ENCODE data around the gene MEGF8.

Gene MEGF8

GRCh38 chr19:42283188-42284065 lies 42.0 kb upstream of the MEGF8 start:
- Mint-ChIP-seq H3K27me3 (ENCODE audit: low read depth) (no peaks in the 10 kb centered on the region), H3K36me3 (ENCODE audit: low read depth) (peaks cover 9% of the 10 kb centered on the region), H3K9me3 (no peaks in the 10 kb centered on the region), H3K4me3 (no peak overlapping the region), H3K4me1 (ENCODE audit: low read depth) (peaks cover 36% of the 10 kb centered on the region), H3K27ac (no peak overlapping the region)

- H3K4me3 Mint-ChIP-seq, result no peak overlapping the region
- H3K27me3 Mint-ChIP-seq (ENCODE audit: low read depth), result no peaks in the 10 kb centered on the region
- peaks cover 10% of the 10 kb centered on the region for H3K36me3 Mint-ChIP-seq (ENCODE audit: low read depth)
- H3K4me1 Mint-ChIP-seq (ENCODE audit: low read depth), result peaks cover 30% of the 10 kb centered on the region
- H3K9me3 Mint-ChIP-seq, result no peaks in the 10 kb centered on the region
- no peak overlapping the region for H3K27ac Mint-ChIP-seq
These were observed 41.4 kb upstream of the MEGF8 start for GRCh38 chr19:42284066-42284501.

DNA sequence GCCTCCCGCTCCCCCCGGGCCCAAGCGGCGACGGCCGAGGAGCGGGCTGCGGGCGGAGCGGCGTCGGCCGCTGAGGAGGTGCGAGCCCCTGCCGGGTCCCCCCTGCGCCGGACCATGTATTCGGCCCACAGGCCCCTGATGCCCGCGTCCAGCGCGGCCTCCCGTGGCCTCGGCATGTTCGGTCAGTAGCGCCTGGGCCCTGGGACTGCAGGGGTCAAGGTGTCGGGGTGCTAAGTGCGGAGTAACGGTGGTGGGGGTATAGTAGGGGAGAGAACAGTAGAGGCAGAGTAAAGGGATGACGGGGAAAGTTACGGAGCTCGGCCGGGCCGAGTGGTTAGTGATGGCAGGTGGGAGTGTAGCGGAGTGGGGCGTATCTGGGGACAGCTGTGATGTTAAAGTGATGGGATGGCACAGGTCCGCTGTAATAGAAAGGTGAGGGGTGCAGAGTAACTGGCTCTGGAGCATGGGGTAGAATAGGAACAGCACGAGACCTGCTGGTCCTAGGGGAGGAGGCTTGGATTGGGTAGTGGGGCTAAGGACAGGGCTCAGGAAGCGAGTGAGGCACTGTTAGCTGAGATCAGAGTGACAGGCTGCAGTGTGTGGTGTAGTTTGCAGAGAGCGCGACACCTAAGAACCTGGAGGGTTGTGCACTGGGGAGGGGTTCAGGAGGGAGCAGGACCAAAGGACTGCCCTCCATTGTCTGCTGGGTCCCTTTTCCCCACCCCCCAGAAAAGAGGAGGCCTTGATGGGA lies 40.7 kb upstream of the MEGF8 start:
- Mint-ChIP-seq H3K27ac (peak overlapping the region; percentile 97), H3K36me3 (ENCODE audit: low read depth) (peaks cover 10% of the 10 kb centered on the region), H3K4me3 (peak overlapping the region; percentile 99), H3K9me3 (no peaks in the 10 kb centered on the region), H3K4me1 (ENCODE audit: low read depth) (peaks cover 24% of the 10 kb centered on the region), H3K27me3 (ENCODE audit: low read depth) (no peaks in the 10 kb centered on the region)

GRCh38 chr19:42285541-42285941 lies 39.9 kb upstream of the MEGF8 start:
- Mint-ChIP-seq H3K4me1 (ENCODE audit: low read depth) (peaks cover 24% of the 10 kb centered on the region), H3K36me3 (ENCODE audit: low read depth) (peaks cover 10% of the 10 kb centered on the region), H3K27me3 (ENCODE audit: low read depth) (no peaks in the 10 kb centered on the region), H3K27ac (peak overlapping the region; percentile 97), H3K4me3 (peak overlapping the region; percentile 99), H3K9me3 (no peaks in the 10 kb centered on the region)

GRCh38 chr19:42285988-42286348 lies 39.5 kb upstream of the MEGF8 start:
- H3K9me3 Mint-ChIP-seq, result no peaks in the 10 kb centered on the region
- H3K4me3 Mint-ChIP-seq, result peak overlapping the region; percentile 99
- no peaks in the 10 kb centered on the region for H3K27me3 Mint-ChIP-seq (ENCODE audit: low read depth)
- peaks cover 24% of the 10 kb centered on the region for H3K4me1 Mint-ChIP-seq (ENCODE audit: low read depth)
- H3K36me3 Mint-ChIP-seq (ENCODE audit: low read depth), result peaks cover 10% of the 10 kb centered on the region
- peak overlapping the region; percentile 56 for H3K27ac Mint-ChIP-seq

DNA sequence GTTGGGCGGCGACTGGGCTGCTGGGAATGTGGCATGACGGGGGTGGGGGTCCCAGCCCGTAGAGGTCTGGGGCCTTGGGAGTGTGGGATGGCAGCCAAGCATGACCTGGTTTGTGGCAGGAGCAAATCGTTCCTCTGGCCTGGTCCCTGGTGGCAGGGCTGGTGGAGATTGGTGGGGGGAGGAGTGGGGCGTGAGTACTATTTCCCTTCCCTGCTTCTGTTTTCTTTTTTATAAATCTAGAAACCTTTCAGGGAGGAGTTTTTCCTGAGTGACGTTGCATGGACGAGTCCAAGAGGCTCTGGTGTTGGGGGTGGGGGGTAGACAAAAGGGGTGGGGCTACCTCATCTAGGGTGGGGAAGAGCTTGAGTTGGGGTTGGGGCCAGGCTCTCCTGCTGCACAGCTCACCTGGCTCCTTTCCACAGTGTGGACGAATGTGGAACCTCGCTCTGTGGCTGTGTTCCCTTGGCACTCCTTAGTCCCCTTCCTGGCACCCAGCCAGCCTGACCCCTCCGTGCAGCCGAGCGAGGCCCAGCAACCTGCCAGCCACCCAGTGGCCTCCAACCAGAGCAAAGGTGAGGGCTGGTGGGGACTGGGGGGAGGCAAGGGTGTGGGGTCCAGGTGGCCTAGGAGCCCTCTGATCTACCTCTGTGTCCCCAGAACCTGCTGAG lies 39.0 kb upstream of the MEGF8 start:
- Mint-ChIP-seq H3K4me1 (ENCODE audit: low read depth) (peaks cover 24% of the 10 kb centered on the region), H3K27me3 (ENCODE audit: low read depth) (no peaks in the 10 kb centered on the region), H3K4me3 (no peak overlapping the region), H3K36me3 (ENCODE audit: low read depth) (peaks cover 10% of the 10 kb centered on the region), H3K27ac (peak overlapping the region; percentile 56), H3K9me3 (no peaks in the 10 kb centered on the region)

DNA sequence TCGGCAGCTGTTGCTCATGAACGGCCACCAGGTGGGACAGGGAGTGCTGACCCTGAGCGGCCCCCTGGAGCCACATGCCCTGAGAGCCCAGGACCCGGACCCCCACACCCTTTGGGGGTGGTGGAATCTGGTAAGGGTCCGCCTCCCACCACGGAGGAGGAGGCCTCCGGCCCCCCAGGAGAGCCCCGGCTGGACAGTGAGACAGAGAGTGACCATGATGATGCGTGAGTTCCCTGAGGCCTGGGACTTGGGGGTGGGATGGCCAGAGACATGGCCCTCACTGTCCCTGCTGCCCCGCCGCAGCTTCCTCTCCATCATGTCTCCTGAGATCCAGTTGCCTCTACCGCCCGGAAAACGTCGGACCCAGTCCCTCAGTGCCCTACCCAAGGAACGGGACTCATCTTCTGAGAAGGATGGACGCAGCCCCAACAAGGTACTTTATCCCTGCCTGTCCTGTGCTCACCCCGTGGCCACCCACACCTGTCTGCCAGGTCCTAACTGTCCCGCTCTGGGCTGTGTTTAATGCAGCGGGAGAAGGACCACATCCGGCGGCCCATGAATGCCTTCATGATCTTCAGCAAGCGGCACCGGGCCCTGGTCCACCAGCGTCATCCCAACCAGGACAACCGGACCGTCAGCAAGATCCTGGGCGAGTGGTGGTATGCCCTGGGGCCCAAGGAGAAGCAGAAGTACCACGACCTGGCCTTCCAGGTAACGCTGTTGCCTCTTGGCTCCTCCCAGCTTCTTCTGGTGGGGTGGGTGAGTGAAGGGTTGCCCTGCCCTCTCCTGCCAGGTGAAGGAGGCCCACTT lies 38.2 kb upstream of the MEGF8 start:
- Mint-ChIP-seq H3K9me3 (no peaks in the 10 kb centered on the region), H3K4me1 (ENCODE audit: low read depth) (peaks cover 22% of the 10 kb centered on the region), H3K4me3 (no peak overlapping the region), H3K27ac (no peak overlapping the region), H3K27me3 (ENCODE audit: low read depth) (no peaks in the 10 kb centered on the region), H3K36me3 (ENCODE audit: low read depth) (peaks cover 14% of the 10 kb centered on the region)

DNA sequence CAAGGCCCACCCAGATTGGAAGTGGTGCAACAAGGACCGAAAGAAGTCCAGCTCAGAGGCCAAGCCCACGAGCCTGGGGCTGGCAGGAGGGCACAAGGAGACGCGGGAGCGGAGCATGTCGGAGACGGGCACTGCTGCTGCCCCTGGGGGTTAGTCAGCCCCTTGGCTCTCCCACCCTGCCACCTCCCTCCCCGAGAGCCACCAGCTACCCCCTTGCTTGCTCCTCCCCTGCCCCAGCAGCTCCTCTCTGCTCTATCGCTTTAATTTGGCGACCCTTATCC lies 37.7 kb upstream of the MEGF8 start:
- Mint-ChIP-seq H3K27me3 (ENCODE audit: low read depth) (no peaks in the 10 kb centered on the region), H3K27ac (no peak overlapping the region), H3K36me3 (ENCODE audit: low read depth) (peaks cover 14% of the 10 kb centered on the region), H3K9me3 (no peaks in the 10 kb centered on the region), H3K4me1 (ENCODE audit: low read depth) (peaks cover 19% of the 10 kb centered on the region), H3K4me3 (no peak overlapping the region)

DNA sequence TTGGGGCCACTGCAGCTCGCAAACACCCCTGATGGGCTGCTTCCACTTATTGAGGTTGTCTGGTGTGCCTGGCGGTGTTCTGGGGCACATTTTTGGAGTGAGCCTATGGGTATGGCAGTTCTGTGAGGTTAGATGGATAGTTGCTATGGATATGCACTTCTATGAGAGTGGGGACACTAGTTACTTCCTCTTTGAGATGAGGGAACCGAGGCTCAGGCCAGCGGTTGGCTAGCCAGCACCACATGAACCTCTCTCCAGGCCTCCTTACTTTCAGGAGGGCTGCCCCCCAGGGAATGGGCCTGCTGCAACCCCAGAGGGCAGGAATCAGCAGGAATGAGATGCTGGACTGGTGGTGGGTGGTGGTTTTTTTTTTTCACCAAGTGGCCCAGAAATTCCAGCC lies 37.0 kb upstream of the MEGF8 start:
- no peaks in the 10 kb centered on the region for H3K9me3 Mint-ChIP-seq
- H3K27ac Mint-ChIP-seq, result no peak overlapping the region
- H3K36me3 Mint-ChIP-seq (ENCODE audit: low read depth), result peaks cover 17% of the 10 kb centered on the region
- peaks cover 19% of the 10 kb centered on the region for H3K4me1 Mint-ChIP-seq (ENCODE audit: low read depth)
- no peaks in the 10 kb centered on the region for H3K27me3 Mint-ChIP-seq (ENCODE audit: low read depth)
- no peak overlapping the region for H3K4me3 Mint-ChIP-seq

DNA sequence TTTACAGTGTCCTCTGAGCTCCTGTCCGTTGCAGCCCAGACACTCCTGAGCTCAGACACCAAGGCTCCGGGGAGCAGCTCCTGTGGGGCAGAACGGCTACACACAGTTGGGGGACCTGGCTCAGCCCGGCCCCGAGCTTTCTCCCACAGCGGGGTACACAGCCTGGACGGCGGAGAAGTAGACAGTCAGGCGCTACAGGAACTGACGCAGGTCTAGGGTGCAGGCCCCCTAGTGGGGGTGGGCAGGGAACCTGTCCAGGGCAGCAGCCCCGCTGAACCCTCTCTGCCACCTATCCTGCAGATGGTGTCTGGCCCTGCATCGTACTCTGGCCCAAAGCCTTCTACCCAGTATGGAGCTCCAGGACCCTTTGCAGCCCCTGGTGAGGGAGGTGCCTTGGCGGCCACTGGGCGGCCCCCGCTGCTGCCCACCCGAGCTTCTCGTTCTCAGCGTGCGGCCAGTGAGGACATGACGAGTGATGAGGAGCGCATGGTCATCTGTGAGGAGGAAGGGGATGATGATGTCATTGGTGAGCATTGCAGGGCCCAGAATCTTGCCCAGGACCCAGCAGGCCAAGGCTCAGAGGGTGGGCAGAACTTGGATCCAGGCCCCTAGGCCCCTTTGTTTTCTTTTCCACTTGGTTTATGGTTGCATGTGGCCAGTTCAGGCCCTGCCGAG lies 36.4 kb upstream of the MEGF8 start:
- no peaks in the 10 kb centered on the region for H3K27me3 Mint-ChIP-seq (ENCODE audit: low read depth)
- peaks cover 22% of the 10 kb centered on the region for H3K36me3 Mint-ChIP-seq (ENCODE audit: low read depth)
- no peak overlapping the region for H3K4me3 Mint-ChIP-seq
- H3K27ac Mint-ChIP-seq, result no peak overlapping the region
- no peaks in the 10 kb centered on the region for H3K9me3 Mint-ChIP-seq
- peaks cover 19% of the 10 kb centered on the region for H3K4me1 Mint-ChIP-seq (ENCODE audit: low read depth)

DNA sequence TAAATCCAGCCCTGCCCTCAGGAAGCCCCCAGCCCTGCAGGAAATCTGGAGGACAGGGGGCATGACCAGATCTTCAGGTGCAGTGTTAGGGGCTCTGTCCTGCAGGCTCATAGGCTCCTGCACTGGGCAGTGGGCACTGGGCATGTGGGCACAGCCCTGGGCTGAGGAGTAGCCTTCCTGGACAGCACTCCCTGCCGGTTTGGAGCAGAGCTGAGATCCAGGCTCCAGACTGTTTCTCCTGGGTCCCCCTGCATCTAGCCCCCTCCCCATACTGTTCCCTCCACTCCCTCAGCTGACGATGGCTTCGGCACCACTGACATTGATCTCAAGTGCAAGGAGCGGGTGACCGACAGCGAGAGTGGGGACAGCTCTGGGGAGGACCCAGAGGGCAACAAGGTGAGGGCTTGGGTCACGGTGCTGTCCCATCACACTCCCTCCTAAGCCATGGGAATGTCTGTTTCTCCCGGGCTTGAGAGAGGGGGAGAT lies 35.8 kb upstream of the MEGF8 start:
- Mint-ChIP-seq H3K4me1 (ENCODE audit: low read depth) (peaks cover 19% of the 10 kb centered on the region), H3K27me3 (ENCODE audit: low read depth) (no peaks in the 10 kb centered on the region), H3K4me3 (no peak overlapping the region), H3K27ac (no peak overlapping the region), H3K9me3 (no peaks in the 10 kb centered on the region), H3K36me3 (ENCODE audit: low read depth) (peaks cover 24% of the 10 kb centered on the region)

- H3K4me1 Mint-ChIP-seq (ENCODE audit: low read depth), result peaks cover 14% of the 10 kb centered on the region
- no peaks in the 10 kb centered on the region for H3K9me3 Mint-ChIP-seq
- H3K4me3 Mint-ChIP-seq, result no peak overlapping the region
- H3K36me3 Mint-ChIP-seq (ENCODE audit: low read depth), result peaks cover 22% of the 10 kb centered on the region
- no peaks in the 10 kb centered on the region for H3K27me3 Mint-ChIP-seq (ENCODE audit: low read depth)
- H3K27ac Mint-ChIP-seq, result no peak overlapping the region
These were observed 35.3 kb upstream of the MEGF8 start for GRCh38 chr19:42290136-42290522.

- Mint-ChIP-seq H3K4me1 (ENCODE audit: low read depth) (peaks cover 10% of the 10 kb centered on the region), H3K9me3 (no peaks in the 10 kb centered on the region), H3K27ac (no peak overlapping the region), H3K36me3 (ENCODE audit: low read depth) (peaks cover 24% of the 10 kb centered on the region), H3K27me3 (ENCODE audit: low read depth) (no peaks in the 10 kb centered on the region), H3K4me3 (no peak overlapping the region)
These were observed 34.7 kb upstream of the MEGF8 start for GRCh38 chr19:42290523-42291434.
